ENCODE data around the gene SSBP3.

The SSBP3 gene

GRCh38 chr1:54191525-54191924, 214.7 kb downstream of the SSBP3 start:
- no peak for DNase-seq (ENCODE audit: low read depth in 1 of 2, low spot score in 1 of 2)

- DNase-seq (ENCODE audit: low read depth in 1 of 2, low spot score in 1 of 2) = no peak
These were observed 215.7 kb downstream of the SSBP3 start for GRCh38 chr1:54190526-54190925.

DNA sequence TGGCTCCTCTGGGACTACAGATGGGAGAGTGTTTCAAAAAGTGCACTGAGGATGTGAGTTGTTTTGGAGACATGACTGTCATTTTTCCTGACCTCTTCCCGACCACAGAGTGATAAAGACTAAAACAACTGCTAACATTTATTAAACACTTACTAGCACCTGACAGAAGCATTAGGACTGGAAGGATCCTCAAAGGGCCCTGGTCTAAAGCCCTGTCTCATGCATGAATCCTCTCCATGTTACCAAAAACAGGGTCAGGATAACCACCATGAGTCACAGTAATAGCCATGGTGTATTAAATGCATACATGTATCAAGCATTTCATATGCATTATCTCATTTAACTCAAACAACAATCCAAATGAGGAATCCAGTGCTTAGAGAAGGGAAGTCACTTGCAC, 217.9 kb downstream of the SSBP3 start:
- DNase-seq (ENCODE audit: low read depth in 1 of 2, low spot score in 1 of 2) = no peak

DNA sequence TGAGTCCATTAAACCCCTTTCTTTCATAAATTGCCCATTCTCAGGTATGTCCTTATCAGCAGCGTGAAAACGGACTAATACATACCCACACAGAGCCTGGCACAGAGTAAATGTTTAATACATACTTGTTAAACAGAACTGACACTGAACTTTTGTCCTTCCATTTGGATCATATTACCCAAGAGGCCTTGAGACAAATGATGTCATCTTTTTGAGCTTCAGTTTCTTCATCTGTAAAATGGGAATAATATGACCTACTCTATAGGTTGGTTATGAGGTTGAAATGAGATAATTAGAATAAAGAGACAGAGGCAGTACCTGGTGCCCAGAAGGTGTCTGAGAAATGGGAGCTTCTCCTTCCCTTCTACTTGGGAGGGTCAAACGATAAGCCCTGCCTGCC, 220.1 kb downstream of the SSBP3 start:
- no peak for DNase-seq (ENCODE audit: low read depth in 1 of 2, low spot score in 1 of 2)

- DNase-seq (ENCODE audit: low read depth in 1 of 2, low spot score in 1 of 2) = no peak
These were observed 225.4 kb downstream of the SSBP3 start for GRCh38 chr1:54180701-54181360.

- no peak for DNase-seq (ENCODE audit: low read depth in 1 of 2, low spot score in 1 of 2)
These were observed 227.7 kb downstream of the SSBP3 start for GRCh38 chr1:54178296-54179070.

- DNase-seq (ENCODE audit: low read depth in 1 of 2, low spot score in 1 of 2) = no peak
These were observed 228.5 kb downstream of the SSBP3 start for GRCh38 chr1:54177726-54178125.

- no peak for DNase-seq (ENCODE audit: low read depth in 1 of 2, low spot score in 1 of 2)
These were observed 229.4 kb downstream of the SSBP3 start for GRCh38 chr1:54176621-54177327.
